GM23338 (cell line): ENCODE data around the gene NUMBL. TPM values are rescaled to one million over a fixed set of nuclear protein-coding genes. Genes with fewer than 3 reads are reported as not detected.

Experiments used
- ATAC-seq: fragments of 200-7000 bp; cut with Tn5 transposase; 3 replicates; pipeline ENCODE4 v1.9.1; 2020
- DNase-seq: peaks from one replicate; pipeline ENCODE4 v3.0.0-alpha.2; 2015; ENCODE audit warnings: low spot score
- H2AFZ ChIP-seq: fragments of 200-600 bp; sonication (generic); 2 replicates; pipeline ENCODE4 v1.8.0; 2016; ENCODE audit warnings: antibody characterized with exemption, mild to moderate bottlenecking, moderate library complexity
- H3F3A ChIP-seq: fragments of 200-600 bp; sonication (generic); replicated peaks from 2 replicates; pipeline ENCODE4 v1.8.0; 2017; ENCODE audit warnings: antibody characterized with exemption, mixed run types, low read depth
- H3K27ac ChIP-seq: fragments of 200-600 bp; sonication (generic); 2 replicates; pipeline ENCODE4 v1.6.1; 2016; ENCODE audit warnings: low read depth
- H3K27me3 ChIP-seq: fragments of 200-600 bp; sonication (generic); 2 replicates; pipeline ENCODE4 v1.8.0; 2016; ENCODE audit warnings: mild to moderate bottlenecking, mixed run types, moderate library complexity; ENCODE audit not compliant: insufficient read depth
- H3K36me3 ChIP-seq: fragments of 200-600 bp; sonication (generic); 2 replicates; pipeline ENCODE4 v1.8.0; 2016; ENCODE audit warnings: mild to moderate bottlenecking; ENCODE audit not compliant: insufficient read depth
- H3K4me1 ChIP-seq: fragments of 200-600 bp; sonication (generic); 2 replicates; pipeline ENCODE4 v1.8.0; 2016; ENCODE audit warnings: mild to moderate bottlenecking, moderate library complexity; ENCODE audit not compliant: insufficient read depth
- H3K4me2 ChIP-seq: fragments of 200-600 bp; sonication (generic); 2 replicates; pipeline ENCODE4 v1.7.1; 2017; ENCODE audit warnings: mixed run types
- H3K4me3 ChIP-seq: fragments of 200-600 bp; sonication (generic); 2 replicates; pipeline ENCODE4 v1.6.1; 2016; ENCODE audit warnings: mixed run types
- H3K79me2 ChIP-seq: fragments of 200-600 bp; sonication (generic); replicated peaks from 2 replicates; pipeline ENCODE4 v1.8.0; 2017; ENCODE audit warnings: mild to moderate bottlenecking; ENCODE audit not compliant: insufficient read depth
- H3K9me2 ChIP-seq: fragments of 200-600 bp; sonication (generic); 2 replicates; pipeline ENCODE4 v1.8.0; 2017; ENCODE audit not compliant: insufficient read depth
- H4K20me1 ChIP-seq: fragments of 200-600 bp; sonication (generic); replicated peaks from 2 replicates; pipeline ENCODE4 v1.8.0; 2017; ENCODE audit warnings: mild to moderate bottlenecking; ENCODE audit not compliant: insufficient read depth
- H3K27ac Mint-ChIP-seq: 2 replicates; pipeline ENCODE4 v1.8.0; 2020; ENCODE audit warnings: inconsistent platforms, mild to moderate bottlenecking, moderate library complexity, mixed read lengths
- H3K27me3 Mint-ChIP-seq: 3 replicates; pipeline ENCODE4 v1.8.0; 2022; ENCODE audit warnings: low read depth, mild to moderate bottlenecking, moderate library complexity, mixed read lengths, inconsistent platforms; ENCODE audit not compliant: insufficient read depth, poor library complexity
- H3K36me3 Mint-ChIP-seq: 3 replicates; pipeline ENCODE4 v1.8.0; 2021; ENCODE audit warnings: low read depth, mild to moderate bottlenecking, inconsistent platforms, moderate library complexity, mixed read lengths
- H3K4me1 Mint-ChIP-seq: 3 replicates; pipeline ENCODE4 v1.8.0; 2020; ENCODE audit warnings: mild to moderate bottlenecking, inconsistent platforms, mixed read lengths
- H3K4me3 Mint-ChIP-seq: 3 replicates; pipeline ENCODE4 v1.8.0; 2021; ENCODE audit warnings: moderate library complexity, mild to moderate bottlenecking, inconsistent platforms, mixed read lengths
- H3K9me3 Mint-ChIP-seq: 3 replicates; pipeline ENCODE4 v1.8.0; 2020; ENCODE audit warnings: moderate library complexity, mild to moderate bottlenecking, inconsistent platforms, mixed read lengths
- CREB1 ChIP-seq: fragments of 250-450 bp; sonication (Bioruptor Pico); IDR thresholded peaks from 2 replicates; pipeline ENCODE4 v1.5.0; 2020; ENCODE audit warnings: low read depth, mild to moderate bottlenecking, moderate library complexity
- EZH2 ChIP-seq: fragments of 200-600 bp; sonication (generic); IDR thresholded peaks from one replicate; pipeline ENCODE4 v1.8.0; 2017; ENCODE audit warnings: antibody characterized with exemption, mild to moderate bottlenecking, low read depth; ENCODE audit not compliant: unreplicated experiment
- EZH2phosphoT487 ChIP-seq: fragments of 200-600 bp; sonication (generic); IDR thresholded peaks from one replicate; pipeline ENCODE4 v1.8.1; 2018; ENCODE audit warnings: antibody characterized with exemption; ENCODE audit not compliant: unreplicated experiment
- JUNB ChIP-seq: IDR thresholded peaks from one replicate; pipeline ENCODE4 v1.6.1; 2016; ENCODE audit warnings: antibody characterized with exemption; ENCODE audit not compliant: unreplicated experiment
- NANOG ChIP-seq: IDR thresholded peaks from 2 replicates; pipeline ENCODE4 v1.6.1; 2016; ENCODE audit warnings: antibody characterized with exemption, borderline replicate concordance
- POLR2AphosphoS5 ChIP-seq: IDR thresholded peaks from 2 replicates; pipeline ENCODE4 v1.6.1; 2016; ENCODE audit warnings: antibody characterized with exemption, low read depth
- STAT1 ChIP-seq: IDR thresholded peaks from one replicate; pipeline ENCODE4 v1.6.1; 2016; ENCODE audit warnings: antibody characterized with exemption; ENCODE audit not compliant: unreplicated experiment
- ZNF114 ChIP-seq: fragments of 250-450 bp; sonication (Bioruptor Pico); IDR thresholded peaks from 2 replicates; pipeline ENCODE4 v1.5.0; 2020; ENCODE audit warnings: mild to moderate bottlenecking, moderate library complexity
- ZNF331 ChIP-seq: fragments of 250-450 bp; sonication (Bioruptor Pico); IDR thresholded peaks from 2 replicates; pipeline ENCODE4 v1.5.0; 2020; ENCODE audit warnings: low read depth, mild to moderate bottlenecking, moderate library complexity
- polyA plus RNA-seq: library from polyadenylated mRNA; unstranded; fragments of >200 nt; fragmentation: Nextera tagmentation; extraction: Ambion mirVana; gene quantifications from 2 replicates; pipeline ENCODE4 v1.2.1, GENCODE V29; 2016
- total RNA-seq: library from RNA; depleted of rRNA; stranded (reverse); fragments of >200 nt; shearing (Covaris generic); gene quantifications from 2 replicates; pipeline ENCODE4 v1.2.3, GENCODE V29; 2014
- TF ChIP-seq, protein P1 (sequence below): IDR thresholded peaks from one replicate; pipeline ENCODE4 v1.6.1; 2018; ENCODE audit warnings: antibody characterized with exemption; ENCODE audit not compliant: unreplicated experiment
- TF ChIP-seq, protein P2 (sequence below), 2 experiments: fragments of 200-600 bp in 1 of 2; sonication (generic) in 1 of 2; conservative IDR thresholded peaks; 2 replicates each; pipeline versions ENCODE4 v1.5.1 to v1.6.1; 2016 to 2017; ENCODE audit warnings: antibody characterized with exemption in 2 of 2, low read depth in 2 of 2, mild to moderate bottlenecking in 2 of 2, moderate library complexity in 1 of 2
- TF ChIP-seq, protein P3 (sequence below): IDR thresholded peaks from 2 replicates; pipeline ENCODE4 v1.6.1; 2016; ENCODE audit warnings: antibody characterized with exemption
- TF ChIP-seq, protein P4 (sequence below): fragments of 250-450 bp; sonication (Bioruptor Pico); IDR thresholded peaks from 2 replicates; pipeline ENCODE4 v1.5.0; 2020; ENCODE audit warnings: mild to moderate bottlenecking, moderate library complexity

Gene NUMBL
- total and polyA plus RNA-seq, 2 experiments from 2014 or later = 8.5 to 28.5 TPM

DNA sequence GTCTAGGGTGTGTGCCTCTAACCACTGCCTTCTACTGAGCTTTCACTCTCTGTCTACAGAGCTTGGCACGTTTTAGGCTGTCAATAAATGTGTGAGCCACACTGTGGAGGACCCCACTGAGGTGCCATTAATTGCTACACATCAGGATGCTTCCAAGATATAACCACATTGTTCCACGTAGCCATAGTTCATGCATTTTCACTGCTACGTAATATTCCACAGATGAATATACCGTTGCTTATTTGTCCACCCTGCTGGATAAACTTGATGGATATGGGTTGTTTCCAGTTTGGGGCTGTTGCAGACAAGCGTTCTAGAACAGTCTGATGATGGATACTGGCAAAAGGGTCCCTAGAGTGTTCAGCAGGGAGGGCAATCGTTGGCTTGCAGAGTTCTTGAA, 11.3 kb upstream of the NUMBL start:
- peaks cover 42% of the 10 kb centered on the region for H3K36me3 Mint-ChIP-seq
- H3F3A ChIP-seq = 0 out of 2 replicates have a peak, but pooled peaks cover 6% of the 10 kb centered on the region
- no peaks in the 10 kb centered on the region; the same call in 1 of the 2 replicates for H4K20me1 ChIP-seq
- no peaks in the 10 kb centered on the region for H3K27me3 ChIP-seq
- H3K9me2 ChIP-seq = no peaks in the 10 kb centered on the region
- no peak overlapping the region for H3K27ac ChIP-seq
- 0 out of 2 replicates have a peak, but pooled peaks cover 3% of the 10 kb centered on the region for H3K36me3 ChIP-seq
- no peak overlapping the region for H3K4me3 Mint-ChIP-seq
- 0 out of 2 replicates have a peak, but pooled peaks cover 3% of the 10 kb centered on the region for H3K4me1 ChIP-seq
- TF ChIP-seq EZH2phosphoT487 (no peak), CREB1 (CRISPR knock-in tag) (no peak), NANOG (no peak), POLR2AphosphoS5 (no peak), ZNF114 (CRISPR knock-in tag) (no peak), ZNF331 (CRISPR knock-in tag) (no peak), JUNB (no peak), STAT1 (no peak), EZH2 (no peak)
- TF ChIP-seq, protein P1, sequence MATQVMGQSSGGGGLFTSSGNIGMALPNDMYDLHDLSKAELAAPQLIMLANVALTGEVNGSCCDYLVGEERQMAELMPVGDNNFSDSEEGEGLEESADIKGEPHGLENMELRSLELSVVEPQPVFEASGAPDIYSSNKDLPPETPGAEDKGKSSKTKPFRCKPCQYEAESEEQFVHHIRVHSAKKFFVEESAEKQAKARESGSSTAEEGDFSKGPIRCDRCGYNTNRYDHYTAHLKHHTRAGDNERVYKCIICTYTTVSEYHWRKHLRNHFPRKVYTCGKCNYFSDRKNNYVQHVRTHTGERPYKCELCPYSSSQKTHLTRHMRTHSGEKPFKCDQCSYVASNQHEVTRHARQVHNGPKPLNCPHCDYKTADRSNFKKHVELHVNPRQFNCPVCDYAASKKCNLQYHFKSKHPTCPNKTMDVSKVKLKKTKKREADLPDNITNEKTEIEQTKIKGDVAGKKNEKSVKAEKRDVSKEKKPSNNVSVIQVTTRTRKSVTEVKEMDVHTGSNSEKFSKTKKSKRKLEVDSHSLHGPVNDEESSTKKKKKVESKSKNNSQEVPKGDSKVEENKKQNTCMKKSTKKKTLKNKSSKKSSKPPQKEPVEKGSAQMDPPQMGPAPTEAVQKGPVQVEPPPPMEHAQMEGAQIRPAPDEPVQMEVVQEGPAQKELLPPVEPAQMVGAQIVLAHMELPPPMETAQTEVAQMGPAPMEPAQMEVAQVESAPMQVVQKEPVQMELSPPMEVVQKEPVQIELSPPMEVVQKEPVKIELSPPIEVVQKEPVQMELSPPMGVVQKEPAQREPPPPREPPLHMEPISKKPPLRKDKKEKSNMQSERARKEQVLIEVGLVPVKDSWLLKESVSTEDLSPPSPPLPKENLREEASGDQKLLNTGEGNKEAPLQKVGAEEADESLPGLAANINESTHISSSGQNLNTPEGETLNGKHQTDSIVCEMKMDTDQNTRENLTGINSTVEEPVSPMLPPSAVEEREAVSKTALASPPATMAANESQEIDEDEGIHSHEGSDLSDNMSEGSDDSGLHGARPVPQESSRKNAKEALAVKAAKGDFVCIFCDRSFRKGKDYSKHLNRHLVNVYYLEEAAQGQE = no peak
- TF ChIP-seq, protein P2, sequence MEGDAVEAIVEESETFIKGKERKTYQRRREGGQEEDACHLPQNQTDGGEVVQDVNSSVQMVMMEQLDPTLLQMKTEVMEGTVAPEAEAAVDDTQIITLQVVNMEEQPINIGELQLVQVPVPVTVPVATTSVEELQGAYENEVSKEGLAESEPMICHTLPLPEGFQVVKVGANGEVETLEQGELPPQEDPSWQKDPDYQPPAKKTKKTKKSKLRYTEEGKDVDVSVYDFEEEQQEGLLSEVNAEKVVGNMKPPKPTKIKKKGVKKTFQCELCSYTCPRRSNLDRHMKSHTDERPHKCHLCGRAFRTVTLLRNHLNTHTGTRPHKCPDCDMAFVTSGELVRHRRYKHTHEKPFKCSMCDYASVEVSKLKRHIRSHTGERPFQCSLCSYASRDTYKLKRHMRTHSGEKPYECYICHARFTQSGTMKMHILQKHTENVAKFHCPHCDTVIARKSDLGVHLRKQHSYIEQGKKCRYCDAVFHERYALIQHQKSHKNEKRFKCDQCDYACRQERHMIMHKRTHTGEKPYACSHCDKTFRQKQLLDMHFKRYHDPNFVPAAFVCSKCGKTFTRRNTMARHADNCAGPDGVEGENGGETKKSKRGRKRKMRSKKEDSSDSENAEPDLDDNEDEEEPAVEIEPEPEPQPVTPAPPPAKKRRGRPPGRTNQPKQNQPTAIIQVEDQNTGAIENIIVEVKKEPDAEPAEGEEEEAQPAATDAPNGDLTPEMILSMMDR (conservative IDR thresholded peaks at IDR 0.05; ENCODE audit: low read depth in 2 of 2) = no peak
- TF ChIP-seq, protein P3, sequence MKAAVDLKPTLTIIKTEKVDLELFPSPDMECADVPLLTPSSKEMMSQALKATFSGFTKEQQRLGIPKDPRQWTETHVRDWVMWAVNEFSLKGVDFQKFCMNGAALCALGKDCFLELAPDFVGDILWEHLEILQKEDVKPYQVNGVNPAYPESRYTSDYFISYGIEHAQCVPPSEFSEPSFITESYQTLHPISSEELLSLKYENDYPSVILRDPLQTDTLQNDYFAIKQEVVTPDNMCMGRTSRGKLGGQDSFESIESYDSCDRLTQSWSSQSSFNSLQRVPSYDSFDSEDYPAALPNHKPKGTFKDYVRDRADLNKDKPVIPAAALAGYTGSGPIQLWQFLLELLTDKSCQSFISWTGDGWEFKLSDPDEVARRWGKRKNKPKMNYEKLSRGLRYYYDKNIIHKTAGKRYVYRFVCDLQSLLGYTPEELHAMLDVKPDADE = no peak
- TF ChIP-seq, protein P4, sequence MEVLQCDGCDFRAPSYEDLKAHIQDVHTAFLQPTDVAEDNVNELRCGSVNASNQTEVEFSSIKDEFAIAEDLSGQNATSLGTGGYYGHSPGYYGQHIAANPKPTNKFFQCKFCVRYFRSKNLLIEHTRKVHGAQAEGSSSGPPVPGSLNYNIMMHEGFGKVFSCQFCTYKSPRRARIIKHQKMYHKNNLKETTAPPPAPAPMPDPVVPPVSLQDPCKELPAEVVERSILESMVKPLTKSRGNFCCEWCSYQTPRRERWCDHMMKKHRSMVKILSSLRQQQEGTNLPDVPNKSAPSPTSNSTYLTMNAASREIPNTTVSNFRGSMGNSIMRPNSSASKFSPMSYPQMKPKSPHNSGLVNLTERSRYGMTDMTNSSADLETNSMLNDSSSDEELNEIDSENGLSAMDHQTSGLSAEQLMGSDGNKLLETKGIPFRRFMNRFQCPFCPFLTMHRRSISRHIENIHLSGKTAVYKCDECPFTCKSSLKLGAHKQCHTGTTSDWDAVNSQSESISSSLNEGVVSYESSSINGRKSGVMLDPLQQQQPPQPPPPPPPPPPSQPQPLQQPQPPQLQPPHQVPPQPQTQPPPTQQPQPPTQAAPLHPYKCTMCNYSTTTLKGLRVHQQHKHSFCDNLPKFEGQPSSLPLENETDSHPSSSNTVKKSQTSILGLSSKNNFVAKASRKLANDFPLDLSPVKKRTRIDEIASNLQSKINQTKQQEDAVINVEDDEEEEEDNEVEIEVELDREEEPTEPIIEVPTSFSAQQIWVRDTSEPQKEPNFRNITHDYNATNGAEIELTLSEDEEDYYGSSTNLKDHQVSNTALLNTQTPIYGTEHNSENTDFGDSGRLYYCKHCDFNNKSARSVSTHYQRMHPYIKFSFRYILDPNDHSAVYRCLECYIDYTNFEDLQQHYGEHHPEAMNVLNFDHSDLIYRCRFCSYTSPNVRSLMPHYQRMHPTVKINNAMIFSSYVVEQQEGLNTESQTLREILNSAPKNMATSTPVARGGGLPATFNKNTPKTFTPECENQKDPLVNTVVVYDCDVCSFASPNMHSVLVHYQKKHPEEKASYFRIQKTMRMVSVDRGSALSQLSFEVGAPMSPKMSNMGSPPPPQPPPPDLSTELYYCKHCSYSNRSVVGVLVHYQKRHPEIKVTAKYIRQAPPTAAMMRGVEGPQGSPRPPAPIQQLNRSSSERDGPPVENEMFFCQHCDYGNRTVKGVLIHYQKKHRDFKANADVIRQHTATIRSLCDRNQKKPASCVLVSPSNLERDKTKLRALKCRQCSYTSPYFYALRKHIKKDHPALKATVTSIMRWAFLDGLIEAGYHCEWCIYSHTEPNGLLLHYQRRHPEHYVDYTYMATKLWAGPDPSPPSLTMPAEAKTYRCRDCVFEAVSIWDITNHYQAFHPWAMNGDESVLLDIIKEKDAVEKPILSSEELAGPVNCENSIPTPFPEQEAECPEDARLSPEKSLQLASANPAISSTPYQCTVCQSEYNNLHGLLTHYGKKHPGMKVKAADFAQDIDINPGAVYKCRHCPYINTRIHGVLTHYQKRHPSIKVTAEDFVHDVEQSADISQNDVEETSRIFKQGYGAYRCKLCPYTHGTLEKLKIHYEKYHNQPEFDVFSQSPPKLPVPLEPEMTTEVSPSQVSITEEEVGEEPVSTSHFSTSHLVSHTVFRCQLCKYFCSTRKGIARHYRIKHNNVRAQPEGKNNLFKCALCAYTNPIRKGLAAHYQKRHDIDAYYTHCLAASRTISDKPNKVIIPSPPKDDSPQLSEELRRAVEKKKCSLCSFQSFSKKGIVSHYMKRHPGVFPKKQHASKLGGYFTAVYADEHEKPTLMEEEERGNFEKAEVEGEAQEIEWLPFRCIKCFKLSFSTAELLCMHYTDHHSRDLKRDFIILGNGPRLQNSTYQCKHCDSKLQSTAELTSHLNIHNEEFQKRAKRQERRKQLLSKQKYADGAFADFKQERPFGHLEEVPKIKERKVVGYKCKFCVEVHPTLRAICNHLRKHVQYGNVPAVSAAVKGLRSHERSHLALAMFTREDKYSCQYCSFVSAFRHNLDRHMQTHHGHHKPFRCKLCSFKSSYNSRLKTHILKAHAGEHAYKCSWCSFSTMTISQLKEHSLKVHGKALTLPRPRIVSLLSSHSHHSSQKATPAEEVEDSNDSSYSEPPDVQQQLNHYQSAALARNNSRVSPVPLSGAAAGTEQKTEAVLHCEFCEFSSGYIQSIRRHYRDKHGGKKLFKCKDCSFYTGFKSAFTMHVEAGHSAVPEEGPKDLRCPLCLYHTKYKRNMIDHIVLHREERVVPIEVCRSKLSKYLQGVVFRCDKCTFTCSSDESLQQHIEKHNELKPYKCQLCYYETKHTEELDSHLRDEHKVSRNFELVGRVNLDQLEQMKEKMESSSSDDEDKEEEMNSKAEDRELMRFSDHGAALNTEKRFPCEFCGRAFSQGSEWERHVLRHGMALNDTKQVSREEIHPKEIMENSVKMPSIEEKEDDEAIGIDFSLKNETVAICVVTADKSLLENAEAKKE (CRISPR knock-in tag) = no peak
- ATAC-seq = no peak
- no peak overlapping the region for H3K4me2 ChIP-seq
- H3K79me2 ChIP-seq = no peaks in the 10 kb centered on the region; the same call in 1 of the 2 replicates
- DNase-seq = no peak
- peaks cover 10% of the 10 kb centered on the region for H3K4me1 Mint-ChIP-seq
- no peaks in the 10 kb centered on the region for H3K9me3 Mint-ChIP-seq
- H3K27ac Mint-ChIP-seq = no peak overlapping the region
- H3K27me3 Mint-ChIP-seq = peaks cover 16% of the 10 kb centered on the region
- no peak overlapping the region for H2AFZ ChIP-seq
- no peak overlapping the region for H3K4me3 ChIP-seq
